GM21526 (cell line): ENCODE results near the gene SLC33A1.
"Not testable (repeated sequence)": the region's sequence is repeated elsewhere in the genome, so short reads cannot be mapped to it uniquely, and the experiment has no call there.

Experiments
- ATAC-seq: cut with Tn5 transposase; IDR thresholded peaks from one replicate; pipeline ENCODE4 v1.9.1; 2021; ENCODE audit warnings: moderate library complexity; ENCODE audit not compliant: unreplicated experiment, low FRiP score

Gene SLC33A1

DNA sequence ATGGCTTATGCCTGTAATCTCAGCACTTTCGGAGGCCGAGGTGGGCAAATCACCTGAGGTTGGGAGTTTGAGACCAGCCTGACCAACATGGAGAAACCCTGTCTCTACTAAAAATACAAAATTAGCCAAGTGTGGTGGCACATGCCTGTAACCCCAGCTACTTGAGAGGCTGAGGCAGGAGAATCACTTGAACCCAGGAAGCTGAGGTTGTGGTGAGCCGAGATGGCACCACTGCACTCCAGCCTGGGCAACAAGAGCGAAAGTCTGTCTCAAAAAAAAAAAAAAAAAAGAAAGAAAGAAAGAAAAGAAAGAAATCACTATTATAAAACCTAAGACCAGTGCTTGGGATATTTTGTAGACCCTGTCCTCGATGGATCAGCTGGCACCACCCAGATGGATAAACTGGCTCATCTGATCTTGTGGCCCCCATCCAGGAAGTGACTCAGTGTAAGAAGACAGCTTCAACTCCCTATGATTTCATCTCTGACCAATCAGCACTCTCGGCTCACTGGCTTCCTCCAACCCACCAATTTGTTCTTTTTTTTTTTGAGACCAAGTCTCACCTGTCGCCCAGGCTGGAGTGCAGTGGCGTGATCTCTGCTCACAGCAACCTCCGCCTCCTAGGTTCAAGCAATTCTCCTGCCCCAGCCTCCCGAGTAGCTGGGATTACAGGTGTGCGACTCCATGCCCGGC is 8.2 kb upstream of the SLC33A1 start:
- ATAC-seq: not testable (repeated sequence)

DNA sequence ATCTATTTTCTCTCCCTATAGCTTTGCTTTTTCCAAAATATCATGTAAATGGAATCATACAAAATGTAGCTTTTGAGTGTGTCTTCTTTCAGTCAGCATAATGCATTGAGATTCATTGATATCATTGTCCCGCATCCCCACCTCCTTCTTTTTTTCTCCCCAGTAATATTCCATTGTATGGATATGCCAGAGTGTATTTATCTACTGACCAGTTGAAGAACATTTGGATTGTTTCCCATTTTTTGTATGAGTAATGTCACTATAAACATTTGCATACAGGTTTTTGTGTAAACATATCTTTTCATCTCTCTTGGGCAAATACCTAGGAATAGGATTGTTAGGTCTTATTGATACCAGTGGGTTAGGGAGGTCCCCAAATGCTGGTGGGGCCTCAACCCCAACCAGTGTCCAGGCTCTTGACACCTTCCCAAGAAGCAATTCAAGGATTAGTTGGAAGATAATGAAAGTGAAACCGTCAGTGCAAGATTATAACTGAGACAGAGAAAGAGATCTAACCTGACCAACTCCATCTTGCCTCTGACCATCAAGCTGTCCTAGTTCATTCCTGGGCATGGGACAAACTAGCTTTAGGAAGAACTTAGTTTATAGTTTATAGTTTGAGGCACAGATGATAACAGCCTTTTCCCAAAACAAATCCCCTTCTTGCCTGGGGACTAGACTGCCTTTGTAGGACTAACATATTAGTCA is 7.4 kb upstream of the SLC33A1 start:
- ATAC-seq: no peak

DNA sequence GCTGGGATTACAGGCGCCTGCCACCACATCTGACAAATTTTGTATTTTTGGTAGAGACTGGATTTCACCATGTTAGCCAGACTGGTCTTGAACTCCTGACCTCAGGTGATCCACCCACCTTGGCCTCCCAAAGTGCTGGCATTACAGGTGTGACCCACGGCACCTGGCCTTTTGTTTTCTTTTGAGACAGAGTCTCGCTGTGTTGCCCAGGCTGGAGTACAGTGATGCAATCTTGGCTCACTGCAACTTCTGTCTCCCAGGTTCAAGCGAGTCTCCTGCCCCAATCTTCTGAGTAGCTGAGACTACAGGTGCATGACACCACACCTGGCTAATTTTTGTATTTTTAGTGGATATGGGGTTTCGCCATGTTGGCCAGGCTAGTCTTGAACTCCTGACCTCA is 6.2 kb upstream of the SLC33A1 start:
- ATAC-seq: not testable (repeated sequence)

DNA sequence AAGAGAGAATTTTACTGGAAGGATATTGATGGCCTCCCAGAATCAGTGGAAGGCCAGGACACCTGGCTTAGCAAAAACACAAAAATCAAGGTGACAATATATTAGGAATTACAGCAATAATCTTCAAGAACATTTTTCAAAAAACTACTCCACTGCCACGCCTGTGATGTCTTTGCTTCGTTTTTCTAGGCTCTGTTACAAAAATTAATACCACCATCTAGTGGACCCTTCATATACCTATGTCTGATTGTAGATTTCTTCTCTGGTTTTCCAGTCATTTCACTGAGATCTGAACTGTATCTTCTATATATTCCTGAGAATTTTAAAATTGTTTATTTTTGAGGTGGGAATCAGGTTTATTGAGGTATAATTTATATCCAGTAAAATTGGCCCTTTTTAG is 5.6 kb upstream of the SLC33A1 start:
- ATAC-seq: peak; percentile 37

DNA sequence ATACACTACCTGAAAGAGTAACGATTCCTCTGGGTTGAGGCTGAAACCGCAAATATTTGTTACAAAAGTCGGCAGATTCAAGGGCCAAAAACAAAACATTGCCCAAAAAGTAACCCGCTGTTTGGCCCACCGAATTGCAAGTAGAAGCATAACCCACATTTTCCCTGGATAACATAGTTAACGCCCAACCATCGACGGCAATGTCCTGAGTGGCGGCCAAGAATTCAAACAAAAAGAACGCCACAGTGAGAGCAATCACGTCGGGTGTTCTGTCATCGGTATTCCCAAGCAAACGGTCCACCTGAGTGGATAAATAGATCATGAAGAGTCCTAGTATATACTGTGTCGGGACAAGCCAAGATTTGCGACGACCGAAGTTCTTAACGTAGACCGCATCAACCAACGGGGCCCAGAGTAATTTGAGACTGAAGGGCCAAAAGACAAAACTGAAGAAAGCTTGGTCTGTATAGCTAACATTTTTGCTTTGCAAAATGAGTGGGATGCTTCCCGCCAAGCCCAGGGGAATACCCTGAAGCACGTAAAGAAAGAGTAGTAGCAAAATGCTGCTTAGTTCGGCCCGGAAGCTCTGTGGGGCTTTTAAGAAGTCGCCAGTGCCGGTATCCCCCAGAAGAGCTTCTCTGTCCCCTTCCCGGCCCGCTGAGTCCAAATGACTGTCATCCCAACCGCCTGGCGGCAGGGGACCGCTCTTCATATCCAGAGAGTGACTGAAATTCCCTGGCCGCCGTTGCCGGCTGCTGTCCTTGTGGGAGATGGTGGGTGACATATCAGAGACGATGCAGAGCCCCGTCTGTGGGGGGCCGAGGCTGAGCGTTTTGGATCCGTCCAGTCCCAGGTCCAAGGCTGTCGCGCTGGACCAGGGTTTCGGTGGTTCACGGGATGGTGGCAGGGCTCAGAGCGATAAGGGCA is 750 bp downstream of the SLC33A1 start:
- peak; percentile 10 for ATAC-seq

DNA sequence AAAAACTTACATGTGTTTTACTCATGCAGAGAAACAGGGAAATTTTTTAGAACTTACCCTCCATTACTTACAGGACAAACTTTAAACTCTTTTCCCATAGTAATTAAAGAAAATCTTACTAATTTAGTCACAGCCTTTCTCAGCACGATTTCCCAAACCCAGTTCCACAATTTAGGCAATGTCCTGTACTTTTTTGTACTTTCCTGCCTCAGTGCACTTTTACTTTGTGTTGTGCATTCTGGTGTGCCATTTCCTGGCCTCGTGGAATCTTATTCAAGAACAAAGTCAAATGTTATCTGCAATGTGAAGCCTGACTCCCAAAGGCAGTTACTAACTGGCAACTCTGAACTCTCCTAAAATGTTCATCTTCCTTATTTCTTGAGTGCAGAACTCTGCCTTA is 1.9 kb downstream of the SLC33A1 start:
- no peak for ATAC-seq

DNA sequence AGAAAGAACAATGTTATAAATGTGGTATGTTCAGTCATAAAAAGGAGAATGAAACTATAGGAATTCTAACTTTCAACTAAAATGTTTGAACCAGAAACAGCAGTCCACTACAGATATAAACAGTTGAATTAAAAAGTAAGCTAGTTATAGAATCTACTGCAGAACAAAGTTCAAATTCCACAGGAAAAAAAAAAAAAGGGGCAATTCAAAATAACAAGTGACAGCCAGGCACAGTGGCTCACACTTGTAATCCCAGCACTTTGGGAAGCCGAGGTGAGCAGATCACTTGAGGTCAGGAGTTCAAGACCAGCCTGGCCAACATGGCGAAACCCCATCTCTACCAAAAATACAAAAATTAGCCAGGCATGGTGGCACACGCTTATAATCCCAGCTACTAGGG is 4.8 kb downstream of the SLC33A1 start:
- ATAC-seq: not testable (repeated sequence)

DNA sequence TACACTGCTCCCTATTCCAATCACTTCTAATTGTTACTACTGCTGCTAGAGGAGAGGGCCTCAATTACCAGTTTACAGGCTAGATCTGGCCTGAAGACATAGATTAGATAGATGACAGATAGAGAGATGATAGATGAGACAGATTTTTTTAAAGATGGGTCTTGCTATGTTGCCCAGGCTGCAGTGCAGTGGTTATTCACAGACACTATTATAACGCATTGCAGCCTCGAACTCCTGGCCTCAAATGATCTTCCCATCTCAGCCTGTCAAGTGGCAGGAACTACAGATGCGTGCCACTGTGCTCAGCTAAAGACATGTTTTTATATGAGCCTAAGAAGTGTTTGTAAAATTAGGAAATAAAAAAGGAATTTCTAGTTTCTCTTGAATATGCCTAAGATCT is 6.2 kb downstream of the SLC33A1 start:
- ATAC-seq: no peak

DNA sequence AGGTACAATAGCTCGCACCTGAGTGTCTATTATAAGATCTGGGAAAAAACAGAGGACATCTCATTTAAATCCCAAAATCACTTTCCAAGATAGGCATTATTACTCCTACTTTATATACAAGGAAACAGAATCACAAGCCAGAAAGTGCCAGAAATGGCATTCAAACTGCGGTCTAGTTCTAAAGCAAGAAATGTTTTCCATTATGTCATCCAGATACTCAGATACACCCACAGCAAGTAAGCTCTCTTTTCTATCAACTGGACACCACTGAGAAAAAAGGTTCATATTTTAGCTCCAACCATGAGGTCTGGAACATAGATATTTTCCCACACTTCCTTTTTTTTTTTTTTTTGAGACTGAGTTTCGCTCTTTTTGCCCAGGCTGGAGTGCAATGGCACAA is 8.1 kb downstream of the SLC33A1 start:
- no peak for ATAC-seq

DNA sequence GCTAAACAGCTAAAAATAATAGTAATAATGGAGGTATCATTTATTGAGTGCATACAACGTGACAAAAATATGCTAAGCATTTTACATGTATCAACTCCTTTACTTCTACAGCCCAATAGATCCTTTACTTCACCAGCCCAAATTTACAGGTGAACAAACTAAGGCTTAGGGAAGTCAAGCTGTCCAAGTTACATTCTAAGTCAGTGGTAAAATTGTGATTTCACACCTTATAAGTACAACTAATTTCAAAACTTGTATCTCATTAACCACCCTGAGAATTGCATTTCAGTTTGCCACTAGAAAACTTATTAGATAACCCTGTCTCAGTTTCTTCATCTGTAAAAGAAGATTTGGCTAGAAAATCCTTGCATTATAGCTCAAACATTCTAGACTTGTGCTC is 10.7 kb downstream of the SLC33A1 start:
- no peak for ATAC-seq

DNA sequence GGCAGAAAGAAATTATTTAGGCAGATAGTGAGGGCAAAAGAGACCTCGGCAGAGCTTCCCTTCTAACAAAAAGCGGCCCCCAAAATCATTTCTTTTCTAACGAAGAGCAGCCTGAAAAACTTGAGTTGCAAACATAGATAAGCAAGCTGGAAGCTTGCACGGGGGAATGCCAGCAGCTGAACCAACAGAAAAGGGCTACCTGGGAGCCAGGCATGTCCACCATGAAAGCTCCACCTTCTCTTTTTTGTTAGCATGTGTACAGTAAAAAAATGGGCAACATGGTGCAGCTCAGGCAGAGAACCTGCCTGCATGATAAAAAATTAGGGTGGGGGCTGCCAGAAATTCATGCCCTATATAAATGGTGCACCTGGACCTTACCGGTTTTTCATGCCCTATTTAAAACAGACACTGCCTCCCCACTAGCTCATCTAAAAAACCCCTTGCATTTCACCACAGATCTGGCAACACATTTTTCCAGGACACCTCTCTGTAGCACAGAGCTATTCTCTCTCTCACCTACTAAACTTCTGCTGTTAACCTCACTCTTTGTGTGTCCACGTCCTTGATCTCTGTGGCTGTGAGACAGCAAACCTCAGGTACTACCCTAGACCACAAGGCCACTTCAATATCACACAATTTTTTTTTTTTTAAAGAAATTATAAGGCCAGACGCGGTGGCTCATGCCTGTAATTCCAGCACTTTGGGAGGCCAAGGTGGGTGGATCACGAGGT is 18.7 kb downstream of the SLC33A1 start:
- ATAC-seq: no peak

DNA sequence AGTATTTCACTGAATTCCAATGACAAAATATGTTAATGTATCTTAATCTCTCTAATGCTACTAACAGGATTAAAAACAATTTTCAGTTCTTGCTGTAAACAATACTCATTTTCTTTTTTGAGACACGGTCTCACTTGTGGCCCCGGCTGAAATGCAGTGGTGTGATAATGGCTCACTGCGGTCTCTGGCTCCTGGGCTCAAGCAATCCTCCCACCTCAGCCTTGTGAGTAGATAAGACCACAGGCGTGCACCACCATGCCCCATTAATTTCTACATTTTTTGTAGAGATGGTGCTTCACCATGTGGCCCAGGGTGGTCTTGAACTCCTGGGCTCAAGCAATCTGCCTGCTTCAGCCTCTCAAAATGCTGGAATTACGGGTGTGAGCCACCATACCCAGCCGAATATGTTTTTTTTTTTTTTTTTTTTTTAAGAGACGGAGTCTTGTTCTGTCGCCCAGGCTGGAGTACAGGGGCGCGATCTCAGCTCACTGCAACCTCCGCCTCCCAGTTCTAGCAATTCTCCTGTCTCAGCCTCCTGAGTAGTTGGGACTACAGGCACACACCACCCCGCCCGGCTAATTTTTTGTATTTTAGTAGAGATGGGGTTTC is 25.6 kb downstream of the SLC33A1 start:
- ATAC-seq: not testable (repeated sequence)

DNA sequence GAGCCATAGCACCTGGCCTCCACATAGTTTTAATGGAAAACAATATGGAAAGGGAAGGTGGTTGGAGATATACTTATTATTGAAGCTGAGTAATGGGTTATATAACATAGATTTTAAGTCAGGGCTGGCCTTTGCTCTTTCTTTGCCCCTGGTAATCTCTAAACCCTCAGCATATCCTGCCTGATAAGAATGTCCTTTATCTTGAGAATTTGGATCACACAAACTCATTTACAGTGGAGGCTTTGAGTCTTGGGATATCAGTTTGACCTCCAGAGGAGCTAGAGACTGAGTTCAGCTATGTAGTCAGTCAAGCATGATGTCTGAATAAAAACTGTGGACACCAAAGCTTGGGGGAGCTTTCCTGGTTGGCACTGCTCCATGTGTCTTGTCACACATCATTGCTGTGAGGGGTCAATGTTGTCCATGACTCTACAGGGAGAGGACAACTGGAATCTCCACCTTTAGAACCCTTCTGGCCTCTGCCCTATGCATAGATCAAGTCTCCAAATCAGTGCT is 39.1 kb downstream of the SLC33A1 start:
- no peak for ATAC-seq

DNA sequence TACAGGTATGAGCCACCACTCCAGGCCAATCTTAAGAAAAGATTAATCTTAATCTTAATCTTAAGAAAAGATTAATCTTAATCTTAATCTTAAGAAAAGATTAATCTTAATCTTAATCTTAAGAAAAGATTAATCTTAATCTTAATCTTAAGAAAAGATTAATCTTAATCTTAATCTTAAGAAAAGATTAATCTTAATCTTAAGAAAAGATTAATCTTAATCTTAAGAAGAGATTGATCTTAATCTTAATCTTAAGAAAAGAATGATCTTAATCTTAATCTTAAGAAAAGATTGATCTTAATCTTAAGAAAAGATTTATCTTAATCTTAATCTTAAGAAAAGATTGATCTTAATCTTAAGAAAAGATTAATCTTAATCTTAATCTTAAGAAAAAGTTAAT is 41.0 kb downstream of the SLC33A1 start:
- not testable (repeated sequence) for ATAC-seq

DNA sequence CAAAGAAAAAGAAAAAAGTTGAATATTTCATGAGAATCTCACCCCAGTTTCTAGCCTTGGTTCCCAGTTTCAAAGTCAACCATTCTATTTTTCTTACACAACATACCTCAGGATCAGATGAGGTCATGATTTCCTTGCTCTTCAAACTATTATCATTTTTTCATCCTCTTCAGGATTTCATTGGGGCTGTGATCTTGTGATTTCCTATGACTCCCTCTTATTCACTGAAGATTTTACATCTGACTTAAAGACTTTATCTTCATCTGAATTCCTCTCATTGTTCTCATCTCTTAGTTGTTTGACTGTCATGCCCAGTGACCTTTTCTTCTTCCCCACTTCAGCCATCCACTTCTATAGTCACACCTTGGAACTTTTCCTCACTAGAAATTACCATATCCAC is 45.0 kb downstream of the SLC33A1 start:
- no peak for ATAC-seq

DNA sequence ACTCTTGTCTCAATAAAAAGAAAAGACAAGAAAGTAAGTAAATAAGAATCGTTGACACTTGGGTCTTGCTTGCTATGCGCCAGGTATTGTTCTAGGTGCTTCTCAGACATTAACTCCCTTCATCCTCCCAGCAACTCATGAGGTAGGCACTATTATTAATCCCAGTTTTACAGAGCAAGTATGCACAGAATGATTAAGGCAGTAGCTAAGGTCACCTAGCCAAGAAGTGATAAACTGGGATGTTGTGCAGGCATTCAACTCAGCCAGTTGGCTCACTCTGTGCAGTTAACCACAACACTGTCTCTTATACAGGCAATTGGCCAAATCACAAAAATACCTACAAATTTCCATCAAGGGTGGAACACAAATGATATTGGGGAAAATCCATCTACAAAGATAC is 46.4 kb downstream of the SLC33A1 start:
- no peak for ATAC-seq

DNA sequence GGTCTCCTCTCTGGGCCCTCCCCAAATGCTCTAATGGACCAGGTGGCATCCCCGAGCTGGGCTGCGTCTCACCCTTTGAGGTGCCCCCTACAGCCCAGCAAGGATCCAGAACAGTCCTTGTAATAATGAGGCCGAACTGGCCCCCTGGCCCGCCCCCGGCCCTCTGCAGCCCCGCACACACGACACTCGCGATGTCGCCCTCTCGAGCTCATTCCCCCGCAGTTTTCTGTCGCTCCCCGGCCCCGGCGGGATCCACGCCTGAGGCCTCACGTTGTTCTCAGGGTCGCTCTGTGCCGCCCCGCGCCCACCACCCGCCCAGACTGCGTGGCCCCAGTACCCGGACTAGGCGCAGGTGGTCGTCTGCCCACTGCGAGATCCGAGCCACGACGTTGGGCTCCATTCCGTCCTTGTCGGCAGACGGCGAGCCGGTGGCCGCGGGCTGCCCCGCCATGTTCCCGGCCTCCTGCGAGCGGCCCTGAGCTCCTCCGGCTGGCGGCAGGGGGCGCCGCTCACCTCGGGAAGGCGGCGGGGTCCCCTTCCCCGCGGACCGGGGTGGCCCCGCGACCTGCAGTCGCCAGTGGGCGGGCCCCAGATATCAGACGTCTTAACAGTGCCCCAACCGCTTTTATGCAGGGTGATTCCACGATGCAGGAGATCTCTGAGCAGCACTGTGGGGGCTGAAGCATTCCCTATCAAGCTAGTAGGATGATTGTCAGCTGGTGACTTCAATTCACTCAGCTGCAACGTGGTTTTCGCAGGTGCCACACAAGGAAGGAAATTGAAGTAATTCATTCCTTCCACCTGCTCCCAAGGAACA is 48.2 kb downstream of the SLC33A1 start, which contains the start of gene C3orf33:
Gene C3orf33 (minus strand): TSS at position 477 of the 817 bp plus-strand sequence. CDS start 26 bp downstream, at position 451.
- peak; percentile 97 for ATAC-seq

DNA sequence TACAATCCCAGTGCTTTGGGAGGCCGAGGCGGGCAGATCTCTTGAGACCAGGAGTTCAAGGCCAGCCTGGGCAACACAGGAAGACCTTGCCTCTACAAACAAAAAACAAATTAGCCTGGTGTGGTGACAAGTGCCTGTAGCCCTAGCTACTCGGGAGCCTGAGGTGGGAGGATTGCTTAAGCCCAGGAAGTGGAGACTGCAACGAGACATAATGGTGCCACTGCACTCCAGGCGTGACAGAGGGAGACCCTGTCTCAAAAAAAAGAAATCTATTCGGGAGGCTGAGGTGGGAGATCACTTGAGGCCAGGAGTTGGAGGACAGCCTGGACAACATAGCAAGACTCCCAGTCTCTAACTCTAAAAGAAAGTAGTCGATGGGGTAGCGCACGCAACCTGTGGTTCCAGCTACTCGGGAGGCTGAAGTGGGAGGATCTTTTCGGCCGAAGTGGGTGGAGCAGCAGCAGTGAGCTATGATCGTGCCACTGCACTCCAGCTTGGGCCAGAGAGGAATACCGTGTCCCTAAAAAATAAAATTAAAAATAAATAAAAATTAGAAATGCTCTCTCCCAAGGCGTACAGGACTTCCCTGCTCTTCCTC is 48.9 kb downstream of the SLC33A1 start:
- peak; percentile 55 for ATAC-seq

DNA sequence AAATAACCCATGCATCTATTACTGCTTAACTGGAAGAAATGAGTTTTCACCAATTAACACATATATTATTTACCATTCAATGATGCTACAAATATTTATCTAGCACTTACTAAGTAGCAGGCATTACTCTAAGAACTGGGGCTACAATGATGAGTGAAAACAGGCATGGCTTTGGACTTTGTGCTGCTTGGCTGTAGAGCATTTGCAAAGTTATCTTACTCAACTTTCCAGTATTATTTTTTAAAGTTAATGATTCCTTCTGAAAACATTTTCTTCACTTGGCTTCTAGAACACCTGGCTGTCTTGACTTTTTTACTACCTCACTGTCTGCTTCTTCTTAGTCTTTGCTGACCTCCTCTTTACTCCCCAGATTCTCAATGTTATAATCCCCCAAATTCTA is 49.9 kb downstream of the SLC33A1 start:
- no peak for ATAC-seq
